ENCODE measurements around the gene UNKL.
A peak's percentile ranks its signal among the peaks of the same experiment; 100 is the strongest.
"Not testable (repeated sequence)": the region's sequence is repeated elsewhere in the genome, so short reads cannot be mapped to it uniquely, and the experiment has no call there.

UNKL gene

GRCh38 chr16:1335211-1335971 lies 79.1 kb downstream of the UNKL start:
- no peak for DNase-seq

DNA sequence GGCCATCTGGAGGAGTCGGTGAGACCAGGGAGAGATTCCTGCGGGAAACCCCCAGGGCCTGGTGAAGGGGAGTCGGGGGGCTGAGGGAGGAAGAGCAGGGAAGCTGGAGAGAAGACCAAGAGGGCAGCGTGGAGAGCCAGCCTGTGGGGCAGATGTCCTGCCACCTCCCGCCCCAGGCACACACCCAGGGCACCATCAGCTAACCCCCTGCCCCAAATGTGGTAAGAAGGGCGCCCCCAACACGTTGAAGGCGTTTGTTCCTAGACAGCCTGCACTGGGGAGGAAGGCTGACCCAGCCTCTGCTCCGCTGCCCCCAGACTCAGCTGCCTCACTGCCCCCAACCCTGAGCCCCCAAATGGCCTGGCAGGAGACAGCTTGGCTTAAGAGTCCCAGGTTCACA lies 79.8 kb downstream of the UNKL start:
- no peak for DNase-seq

- no peak for DNase-seq
Measured at GRCh38 chr16:1333854-1334700, 80.4 kb downstream of the UNKL start.

GRCh38 chr16:1333149-1333812 lies 81.2 kb downstream of the UNKL start, which contains the start of gene BAIAP3:
Gene BAIAP3 (plus strand): TSS chr16:1333645. CDS start chr16:1338550, 4,905 bp downstream.
- no peak for DNase-seq

GRCh38 chr16:1332618-1333148 lies 81.8 kb downstream of the UNKL start:
- DNase-seq = no peak

- DNase-seq = peak; percentile 59
Measured at GRCh38 chr16:1331712-1332617, 82.5 kb downstream of the UNKL start.

DNA sequence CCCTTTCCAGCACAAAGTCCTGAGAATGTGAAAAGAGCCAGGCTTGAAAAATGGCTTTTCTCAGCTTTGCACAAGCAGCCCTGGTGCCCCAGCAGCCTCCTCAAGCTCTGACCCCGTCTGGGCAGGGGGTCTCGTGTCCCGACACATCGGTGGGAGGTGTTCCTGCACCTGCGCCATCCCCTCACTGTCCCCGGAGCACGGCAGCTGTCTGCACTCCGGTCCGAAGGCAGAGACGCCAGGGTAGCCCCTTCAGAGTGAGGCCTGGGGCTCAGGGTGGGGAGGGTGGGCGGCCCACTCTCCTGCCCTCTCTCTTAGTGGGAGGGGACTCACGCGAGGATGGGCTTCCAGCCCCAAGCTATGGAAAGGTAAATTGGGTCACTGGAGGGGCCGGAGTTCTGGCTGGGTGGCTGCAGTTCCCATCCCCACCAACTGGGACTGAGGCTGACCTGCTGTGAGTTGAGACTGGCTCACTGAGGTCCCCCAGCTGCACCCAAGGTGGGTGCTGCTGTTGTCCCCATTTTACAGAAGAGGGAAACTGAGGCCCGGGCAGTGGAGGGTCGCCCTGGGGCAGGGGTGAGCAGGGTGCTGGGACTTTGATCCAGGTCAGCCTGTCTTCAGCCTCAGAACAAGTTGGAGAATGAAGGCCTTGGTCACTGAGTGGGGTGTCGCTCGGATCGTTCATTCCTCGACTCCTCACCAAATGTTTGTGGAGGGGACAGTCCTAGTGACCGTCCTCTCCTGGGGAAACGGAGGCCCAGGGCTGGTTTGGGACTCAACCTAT lies 83.4 kb downstream of the UNKL start:
- no peak for DNase-seq

- DNase-seq = no peak
Measured at GRCh38 chr16:1330260-1330914, 84.1 kb downstream of the UNKL start.

DNA sequence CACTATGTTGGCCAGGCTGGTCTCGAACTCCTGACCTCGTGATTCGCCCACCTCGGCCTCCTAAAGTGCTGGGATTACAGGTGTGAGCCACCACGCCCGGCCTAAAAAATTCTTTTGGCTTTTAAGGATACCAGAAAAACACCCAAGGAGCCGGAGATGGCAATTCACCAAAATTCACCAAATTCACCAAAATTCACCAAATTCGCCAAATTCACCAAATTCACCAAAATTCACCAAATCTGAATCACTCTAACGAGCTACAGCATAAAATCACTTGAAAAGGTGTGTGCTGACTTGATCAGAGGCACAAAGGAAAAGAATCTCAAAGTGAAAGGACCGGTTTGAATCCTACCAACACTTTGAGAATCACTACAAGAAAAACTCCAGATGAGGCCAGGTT lies 85.5 kb downstream of the UNKL start:
- DNase-seq = not testable (repeated sequence)

DNA sequence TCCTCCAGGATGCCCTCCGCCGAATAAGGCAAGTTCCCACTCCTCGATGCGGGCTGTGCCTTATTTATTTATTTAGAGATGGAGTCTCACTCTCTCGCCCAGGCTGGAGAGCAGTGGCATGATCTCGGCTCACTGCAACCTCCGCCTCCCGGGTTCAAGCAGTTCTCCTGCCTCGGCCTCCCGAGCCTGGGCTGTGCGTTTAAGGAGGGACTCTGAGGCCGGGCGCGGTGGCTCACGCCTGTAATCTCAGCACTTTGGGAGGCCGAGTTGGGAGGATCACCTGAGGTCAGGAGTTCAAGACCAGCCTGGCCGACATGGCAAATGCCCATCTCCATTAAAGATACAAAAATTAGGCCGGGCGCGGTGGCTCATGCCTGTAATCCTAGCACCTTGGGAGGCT lies 86.4 kb downstream of the UNKL start:
- DNase-seq = not testable (repeated sequence)

- no peak for DNase-seq
Measured at GRCh38 chr16:1327619-1327947, 86.9 kb downstream of the UNKL start.

DNA sequence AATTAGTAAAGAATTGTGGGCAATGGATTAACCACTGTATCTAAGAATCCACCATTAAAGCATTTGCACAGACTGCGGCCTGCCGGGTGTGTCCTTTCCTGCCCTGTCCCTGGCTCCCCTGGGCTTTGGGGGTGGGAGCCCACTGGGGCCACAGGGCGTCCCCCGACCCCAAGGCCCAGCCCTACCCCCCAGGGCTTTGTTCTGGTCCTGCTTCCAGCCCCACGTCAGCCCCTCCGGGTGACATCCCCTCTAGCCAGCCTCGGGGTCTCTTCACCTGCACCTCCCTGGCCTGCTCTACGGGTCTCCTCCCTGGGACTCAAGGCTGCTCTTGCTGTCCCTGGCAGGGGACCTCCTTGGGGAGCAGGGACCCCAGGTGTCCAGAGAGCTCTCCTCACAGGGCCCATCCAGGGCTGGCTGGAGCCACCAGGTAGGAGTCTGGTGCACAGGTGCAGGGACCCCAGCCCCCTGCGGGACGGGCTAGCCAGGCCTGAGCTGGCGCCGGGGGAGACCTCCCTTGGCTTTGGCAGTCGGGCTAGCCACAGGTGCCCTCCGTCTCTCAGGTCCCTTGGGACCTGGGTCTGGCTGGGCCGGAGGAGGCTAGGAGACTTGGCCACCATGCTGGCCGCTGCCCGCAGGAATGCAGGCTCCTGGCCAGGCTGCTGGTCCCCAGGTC lies 87.4 kb downstream of the UNKL start:
- DNase-seq = no peak

GRCh38 chr16:1326391-1326790 lies 88.1 kb downstream of the UNKL start:
- no peak for DNase-seq

DNA sequence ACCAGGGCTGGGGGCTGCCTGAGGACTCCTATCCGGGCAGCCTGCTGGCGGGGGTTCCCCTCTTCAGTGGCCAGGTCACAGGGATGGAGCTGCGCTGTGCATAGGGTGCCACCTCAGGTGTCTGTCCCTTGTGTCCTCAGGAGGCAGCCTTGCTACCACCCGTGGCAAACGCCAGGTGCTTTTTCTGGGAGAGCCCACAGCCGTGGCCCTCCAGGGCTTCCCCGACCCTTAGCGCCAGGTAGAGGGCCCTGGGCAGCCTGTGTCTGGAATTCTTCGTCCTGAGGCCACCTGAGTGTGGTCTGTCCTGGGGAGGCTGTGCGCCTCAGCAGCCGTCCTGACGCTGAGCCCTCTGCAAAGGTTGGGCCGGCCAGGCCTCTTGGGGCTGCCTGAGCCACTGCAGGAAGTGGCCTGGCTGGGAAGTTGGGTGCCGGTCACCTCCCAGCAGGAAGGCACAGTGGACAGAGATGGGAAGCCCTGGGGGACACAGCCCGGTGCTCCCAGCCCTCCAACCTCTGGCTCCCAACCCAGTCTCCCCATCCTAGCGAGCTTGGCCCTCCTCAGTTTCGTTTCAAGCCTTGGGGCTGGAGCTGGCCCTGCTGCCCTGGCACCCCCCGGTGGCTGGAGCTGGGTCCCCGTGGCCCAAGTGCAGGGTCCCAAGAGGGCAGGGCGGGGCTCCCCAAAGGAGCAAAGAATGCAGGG lies 88.7 kb downstream of the UNKL start:
- no peak for DNase-seq

- DNase-seq = no peak
Measured at GRCh38 chr16:1325261-1325660, 89.2 kb downstream of the UNKL start.

DNA sequence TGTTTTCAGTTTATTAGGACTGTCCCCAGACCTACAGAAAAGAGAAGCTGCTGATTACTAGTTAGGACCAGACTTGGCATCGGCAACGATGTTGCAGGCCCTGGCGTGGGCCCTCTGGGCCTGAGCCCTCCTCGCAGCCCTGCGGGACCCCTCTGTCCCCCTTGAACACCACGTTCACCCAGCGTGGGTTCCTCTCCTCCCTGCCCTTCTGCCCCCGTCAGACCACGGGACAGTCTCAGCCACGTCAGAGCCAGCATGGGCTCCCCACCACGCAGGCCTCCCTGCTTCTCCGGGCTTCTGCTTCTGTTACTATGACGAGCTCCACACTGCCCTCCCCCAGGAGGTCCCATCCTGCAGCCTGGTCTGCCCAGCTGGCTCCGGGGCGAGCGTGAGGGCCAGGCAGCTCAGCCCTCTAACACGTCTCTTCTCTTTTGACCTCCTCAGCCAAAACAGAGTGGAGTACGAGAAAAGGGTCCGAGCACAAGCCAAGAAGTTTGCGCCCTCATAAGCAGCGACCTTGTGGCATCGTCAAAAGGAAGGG lies 90.1 kb downstream of the UNKL start:
- no peak for DNase-seq

GRCh38 chr16:1323296-1324239 lies 90.9 kb downstream of the UNKL start:
- DNase-seq = no peak

- no peak for DNase-seq
Measured at GRCh38 chr16:1322407-1322806, 92.1 kb downstream of the UNKL start.

All from right hindlimb (tissue), 1 donor.